ENCODE data around the gene ZFYVE21.

ZFYVE21 gene

GRCh38 chr14:103739466-103739792 is 23.8 kb downstream of the ZFYVE21 start:
- DNase-seq, result no peak

- DNase-seq, result no peak
These were observed 24.3 kb downstream of the ZFYVE21 start for GRCh38 chr14:103739793-103740501.

GRCh38 chr14:103740991-103741689 is 25.5 kb downstream of the ZFYVE21 start:
- no peak for DNase-seq

DNA sequence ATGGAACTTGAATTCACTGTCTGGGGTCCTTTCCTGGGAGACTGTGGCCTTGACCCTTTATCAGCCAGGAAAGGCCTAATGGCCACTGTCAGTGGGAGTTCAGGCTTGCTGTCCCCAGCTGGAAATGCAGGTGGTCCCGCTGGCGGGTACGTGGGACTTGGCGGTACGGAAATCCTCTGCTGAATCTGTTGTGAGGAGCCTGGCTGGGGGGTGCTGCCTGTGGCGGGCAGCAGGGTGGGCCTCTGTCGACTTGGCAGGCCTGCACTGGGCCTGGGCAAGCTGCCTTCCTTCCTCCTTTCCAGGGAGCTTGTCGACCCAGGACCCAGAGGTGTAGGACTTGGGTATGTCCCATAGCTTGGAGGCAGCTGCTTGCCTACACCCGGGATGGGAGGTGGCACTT is 26.3 kb downstream of the ZFYVE21 start:
- DNase-seq, result no peak

DNA sequence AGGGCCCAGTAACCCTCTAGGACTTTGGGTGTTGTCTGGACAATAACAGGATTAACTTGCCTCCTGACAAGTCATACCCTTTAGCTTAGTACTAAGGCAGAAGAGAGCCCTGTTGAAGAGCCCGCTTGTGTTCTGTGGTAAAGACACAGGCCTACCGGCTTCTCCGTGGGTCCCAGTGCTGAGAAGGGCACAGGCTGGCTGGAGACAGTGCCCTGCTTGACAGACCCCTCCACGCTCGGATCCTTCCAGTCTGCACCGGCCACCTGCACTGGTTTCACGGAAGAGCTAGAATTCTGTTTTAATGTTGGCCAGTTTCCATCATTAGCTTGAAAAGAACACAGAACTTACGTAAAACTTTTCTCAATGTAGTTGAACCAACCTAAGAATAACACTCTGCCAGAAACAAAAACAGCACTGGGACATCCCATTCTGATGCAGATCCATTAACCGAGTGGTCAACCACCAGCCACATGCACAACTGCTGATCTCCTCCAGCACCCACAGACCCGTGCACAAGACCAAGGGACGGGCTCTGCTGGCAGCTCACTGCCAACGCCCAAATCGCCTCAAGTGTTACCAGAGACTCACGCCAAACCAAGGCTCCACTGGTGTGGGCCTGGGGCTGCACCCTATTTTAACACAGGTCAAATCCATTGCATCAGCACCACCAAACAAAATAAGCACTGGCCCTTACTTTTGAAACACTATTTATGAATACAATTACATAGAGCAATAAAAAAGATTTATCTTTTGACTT is 27.1 kb downstream of the ZFYVE21 start:
- no peak for DNase-seq

DNA sequence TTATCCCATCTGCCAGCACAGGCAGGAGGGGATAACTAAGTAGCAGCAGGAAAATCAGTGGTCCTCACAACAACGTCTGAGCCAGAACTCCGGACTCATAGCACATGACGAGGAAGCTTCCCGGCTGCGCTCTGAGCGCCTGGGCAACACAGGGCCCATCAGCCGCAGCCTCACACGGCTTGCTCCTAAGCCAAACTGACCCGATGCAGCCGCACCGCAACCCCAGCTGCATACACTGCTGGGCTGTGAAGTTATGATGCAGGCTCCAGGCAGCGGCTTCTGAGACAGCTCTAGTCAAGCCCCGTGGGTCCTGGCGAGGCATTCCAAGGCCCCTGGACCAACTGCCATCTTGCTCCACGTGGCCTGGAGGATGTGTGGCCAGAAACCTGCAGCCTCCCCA is 28.1 kb downstream of the ZFYVE21 start:
- DNase-seq, result no peak

GRCh38 chr14:103744621-103745395 is 29.2 kb downstream of the ZFYVE21 start:
- no peak for DNase-seq

GRCh38 chr14:103745424-103745823 is 29.8 kb downstream of the ZFYVE21 start:
- no peak for DNase-seq

GRCh38 chr14:103746701-103747100 is 31.1 kb downstream of the ZFYVE21 start:
- DNase-seq, result no peak

DNA sequence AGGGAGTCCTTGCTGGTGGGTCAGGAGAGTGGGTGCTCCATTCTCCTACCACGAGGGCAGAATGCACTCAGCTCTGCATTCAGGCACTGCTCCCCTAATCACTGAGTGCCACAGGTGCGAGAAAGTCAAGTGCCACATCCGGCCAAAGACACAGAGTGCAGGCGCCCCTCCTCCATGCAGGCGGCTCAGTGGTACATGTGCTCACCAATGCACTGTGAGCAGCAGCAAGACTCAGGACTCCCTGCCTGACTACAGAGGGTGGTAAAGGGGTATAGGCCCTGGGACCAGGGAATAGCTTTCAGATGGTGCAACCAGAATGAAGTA is 32.9 kb downstream of the ZFYVE21 start:
- peak; percentile 72 for DNase-seq

DNA sequence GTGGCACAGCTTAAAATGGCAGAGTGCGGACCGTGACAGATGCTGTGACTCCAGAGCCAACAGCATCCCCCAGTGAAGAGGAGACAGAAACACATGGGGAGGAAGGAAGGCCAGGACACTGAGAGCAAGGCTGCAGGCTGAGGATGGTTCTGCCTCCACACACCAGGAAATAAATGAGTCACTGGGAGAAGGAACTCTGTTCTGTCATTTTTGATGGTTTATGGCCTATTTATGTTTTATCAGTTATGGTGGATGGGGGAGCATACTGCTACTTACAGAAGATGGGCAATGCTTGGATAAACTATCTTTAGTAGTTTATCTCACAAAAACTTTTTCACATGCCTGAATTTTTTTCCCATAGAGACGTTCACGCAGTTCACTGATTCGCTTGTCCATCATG is 33.8 kb downstream of the ZFYVE21 start:
- no peak for DNase-seq

GRCh38 chr14:103749860-103750259 is 34.2 kb downstream of the ZFYVE21 start:
- DNase-seq, result no peak

GRCh38 chr14:103753774-103754173 is 38.2 kb downstream of the ZFYVE21 start:
- no peak for DNase-seq

DNA sequence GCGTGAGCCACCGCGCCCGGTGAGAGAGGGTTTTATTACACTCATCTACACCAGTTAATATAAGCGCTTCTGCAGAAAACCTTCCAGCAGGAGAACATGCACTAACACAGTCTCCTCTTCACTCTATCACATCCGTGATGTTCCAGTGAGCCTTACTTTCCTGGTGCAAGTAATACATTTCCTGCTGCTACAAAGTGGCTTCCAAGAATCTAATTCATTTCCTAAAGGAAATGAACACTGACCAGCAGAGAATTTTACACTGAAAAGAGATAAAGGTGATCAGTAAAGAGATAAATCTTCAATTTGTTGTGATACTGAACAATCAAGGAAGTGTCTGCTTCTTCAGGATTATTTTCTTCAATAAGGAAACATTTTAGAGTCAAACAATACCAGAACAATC is 39.5 kb downstream of the ZFYVE21 start:
- no peak for DNase-seq

DNA sequence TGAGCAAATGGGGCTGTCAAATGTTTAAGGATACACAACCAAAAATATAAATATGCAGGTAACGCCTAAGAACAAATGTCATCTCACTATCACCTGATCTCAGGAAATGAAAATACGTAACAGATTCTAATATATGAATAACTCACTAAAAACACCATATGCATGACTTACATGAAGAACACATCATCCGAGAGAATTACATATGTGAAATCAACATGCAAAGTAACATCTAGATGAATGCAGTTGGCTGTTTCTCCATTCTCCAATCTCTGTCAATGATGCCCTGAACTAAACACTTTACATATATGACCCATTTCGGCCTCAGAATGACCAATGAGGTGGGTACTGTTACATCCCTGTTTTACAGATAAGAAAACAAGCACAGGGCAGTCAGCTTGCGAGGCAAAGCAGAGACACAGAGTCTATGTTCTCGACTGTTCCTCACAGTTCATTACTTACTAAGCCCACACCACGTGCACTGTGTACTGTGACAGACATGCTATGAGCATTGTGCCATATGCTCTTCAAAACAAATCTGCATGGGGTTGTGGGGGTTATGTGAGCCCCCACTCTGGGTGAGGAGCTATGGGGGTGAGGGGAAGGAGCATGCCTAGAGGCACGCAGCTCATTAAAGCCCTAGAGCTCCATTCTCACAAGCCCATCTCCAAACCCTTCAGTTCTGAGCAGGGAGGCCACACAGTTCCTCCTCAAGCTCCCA is 42.6 kb downstream of the ZFYVE21 start:
- DNase-seq, result no peak

DNA sequence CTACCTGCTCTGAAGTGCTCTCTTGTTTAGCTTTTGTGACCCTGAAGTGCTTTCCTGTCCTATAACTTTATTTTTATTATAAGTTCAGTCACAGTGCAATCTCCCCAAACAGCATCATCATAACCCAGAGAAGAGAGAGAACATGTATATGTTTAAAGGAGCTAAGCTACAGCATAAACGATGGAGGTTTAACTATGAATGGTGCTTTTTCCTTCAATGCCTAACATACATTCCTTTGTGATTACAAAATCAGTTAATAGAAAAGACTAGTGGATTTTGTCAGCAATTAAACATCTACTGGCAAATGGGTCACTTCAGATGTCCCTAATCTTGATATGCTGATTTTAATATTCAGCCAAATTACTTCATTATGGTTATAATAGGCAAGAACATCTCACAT is 46.4 kb downstream of the ZFYVE21 start:
- DNase-seq, result no peak

GRCh38 chr14:103762541-103762940 is 46.9 kb downstream of the ZFYVE21 start:
- no peak for DNase-seq

GRCh38 chr14:103763730-103764488 is 48.3 kb downstream of the ZFYVE21 start:
- no peak for DNase-seq

DNA sequence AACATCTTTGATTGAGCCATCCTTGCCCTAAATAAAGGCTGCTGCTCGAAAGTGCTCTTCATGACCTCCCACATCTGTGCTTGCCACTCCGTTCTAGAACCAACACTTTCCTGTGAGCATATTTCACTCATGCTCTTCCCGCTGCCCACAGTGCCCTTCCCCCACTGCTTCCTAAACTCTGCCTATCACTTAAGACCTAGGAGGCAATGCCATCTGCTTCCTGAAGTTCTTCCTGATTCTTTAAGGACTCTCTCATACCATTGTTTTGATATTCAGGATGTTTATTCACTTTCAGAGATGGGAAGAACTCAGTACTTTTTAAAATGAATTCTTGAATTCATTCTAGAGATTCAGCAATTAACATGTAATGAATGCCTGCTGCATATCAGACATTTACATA is 49.9 kb downstream of the ZFYVE21 start:
- no peak for DNase-seq

- no peak for DNase-seq
These were observed 51.8 kb downstream of the ZFYVE21 start for GRCh38 chr14:103767336-103767894.

DNA sequence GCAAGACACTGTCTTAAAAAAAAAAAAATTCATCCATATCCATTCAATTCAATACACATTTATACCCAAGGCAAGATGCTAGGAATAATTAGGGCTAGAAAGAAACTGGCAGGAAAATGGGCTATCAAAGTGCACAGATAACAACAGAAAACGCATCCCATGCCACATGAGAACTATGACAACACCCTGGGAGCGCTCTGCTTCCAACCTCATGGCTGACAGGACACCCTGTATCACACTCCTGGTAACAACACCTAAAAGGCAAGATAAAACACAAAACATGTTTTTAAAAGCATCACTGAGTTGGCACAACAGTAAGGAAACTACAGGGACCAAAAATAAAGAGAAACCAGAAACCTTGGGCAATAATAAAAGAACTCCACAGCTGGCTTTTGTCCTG is 54.9 kb downstream of the ZFYVE21 start:
- DNase-seq, result no peak

GRCh38 chr14:103770902-103771301 is 55.3 kb downstream of the ZFYVE21 start:
- DNase-seq, result no peak
